Brain microvascular endothelial cell (primary cell): ENCODE results near the gene AFF3.
"Not testable (repeated sequence)": the region's sequence is repeated elsewhere in the genome, so short reads cannot be mapped to it uniquely, and the experiment has no call there.

Experiments used
- DNase-seq: peaks from one replicate; pipeline ENCODE4 v3.0.0-alpha.2; 2020
- H3K27ac ChIP-seq: fragments of 250-450 bp; sonication (Bioruptor Pico); 2 replicates; pipeline ENCODE4 v1.5.1; 2020; ENCODE audit warnings: mild to moderate bottlenecking, moderate library complexity
- H3K27me3 ChIP-seq: fragments of 250-450 bp; sonication (Bioruptor Pico); replicated peaks from 2 replicates; pipeline ENCODE4 v1.5.1; 2020; ENCODE audit warnings: mild to moderate bottlenecking
- H3K36me3 ChIP-seq: fragments of 250-450 bp; sonication (Bioruptor Pico); replicated peaks from 2 replicates; pipeline ENCODE4 v1.5.1; 2020; ENCODE audit warnings: mild to moderate bottlenecking
- H3K4me3 ChIP-seq: 2 replicates; pipeline ENCODE4 v1.5.1; 2011; ENCODE audit warnings: low read depth, mild to moderate bottlenecking, control low read depth, low read length, moderate library complexity
- in situ Hi-C: cut with HindIII; loops from 2 replicates; pipeline ENCODE4 v1.10.0; 2017; ENCODE audit warnings: low sequenced_read_pairs, low pct_ligation_motif_present
- TF ChIP-seq, protein P1 (sequence below): IDR thresholded peaks from 2 replicates; pipeline ENCODE4 v1.5.1; 2011; ENCODE audit warnings: low read depth, mild to moderate bottlenecking, moderate library complexity, low read length, control low read depth, inconsistent platforms; ENCODE audit errors: missing control alignments

Gene AFF3

DNA sequence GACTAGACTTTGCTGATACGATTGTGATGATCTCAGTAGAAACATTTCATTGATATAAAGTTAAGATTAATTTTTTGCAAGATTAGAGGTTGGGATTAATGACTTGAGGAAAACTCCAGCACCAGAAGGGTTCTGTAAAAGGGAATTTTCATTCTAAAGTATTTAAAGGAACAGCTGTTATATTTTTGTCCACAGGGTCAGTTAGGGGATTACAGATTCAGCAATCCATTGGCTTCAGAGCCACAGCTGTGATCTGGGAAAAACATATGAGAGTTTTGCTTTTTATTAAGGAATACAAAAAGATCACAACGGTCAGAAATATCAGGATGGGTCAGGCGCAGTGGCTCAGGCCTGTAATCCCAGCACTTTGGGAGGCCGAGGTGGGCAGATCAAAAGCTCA, 633.0 kb downstream of the AFF3 start:
- no peak overlapping the region for H3K4me3 ChIP-seq
- no peaks in the 10 kb centered on the region for H3K36me3 ChIP-seq
- DNase-seq = no peak
- in situ Hi-C loops = no loop called here
- H3K27ac ChIP-seq = no peak overlapping the region
- TF ChIP-seq, protein P1, sequence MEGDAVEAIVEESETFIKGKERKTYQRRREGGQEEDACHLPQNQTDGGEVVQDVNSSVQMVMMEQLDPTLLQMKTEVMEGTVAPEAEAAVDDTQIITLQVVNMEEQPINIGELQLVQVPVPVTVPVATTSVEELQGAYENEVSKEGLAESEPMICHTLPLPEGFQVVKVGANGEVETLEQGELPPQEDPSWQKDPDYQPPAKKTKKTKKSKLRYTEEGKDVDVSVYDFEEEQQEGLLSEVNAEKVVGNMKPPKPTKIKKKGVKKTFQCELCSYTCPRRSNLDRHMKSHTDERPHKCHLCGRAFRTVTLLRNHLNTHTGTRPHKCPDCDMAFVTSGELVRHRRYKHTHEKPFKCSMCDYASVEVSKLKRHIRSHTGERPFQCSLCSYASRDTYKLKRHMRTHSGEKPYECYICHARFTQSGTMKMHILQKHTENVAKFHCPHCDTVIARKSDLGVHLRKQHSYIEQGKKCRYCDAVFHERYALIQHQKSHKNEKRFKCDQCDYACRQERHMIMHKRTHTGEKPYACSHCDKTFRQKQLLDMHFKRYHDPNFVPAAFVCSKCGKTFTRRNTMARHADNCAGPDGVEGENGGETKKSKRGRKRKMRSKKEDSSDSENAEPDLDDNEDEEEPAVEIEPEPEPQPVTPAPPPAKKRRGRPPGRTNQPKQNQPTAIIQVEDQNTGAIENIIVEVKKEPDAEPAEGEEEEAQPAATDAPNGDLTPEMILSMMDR = no peak
- no peaks in the 10 kb centered on the region for H3K27me3 ChIP-seq

DNA sequence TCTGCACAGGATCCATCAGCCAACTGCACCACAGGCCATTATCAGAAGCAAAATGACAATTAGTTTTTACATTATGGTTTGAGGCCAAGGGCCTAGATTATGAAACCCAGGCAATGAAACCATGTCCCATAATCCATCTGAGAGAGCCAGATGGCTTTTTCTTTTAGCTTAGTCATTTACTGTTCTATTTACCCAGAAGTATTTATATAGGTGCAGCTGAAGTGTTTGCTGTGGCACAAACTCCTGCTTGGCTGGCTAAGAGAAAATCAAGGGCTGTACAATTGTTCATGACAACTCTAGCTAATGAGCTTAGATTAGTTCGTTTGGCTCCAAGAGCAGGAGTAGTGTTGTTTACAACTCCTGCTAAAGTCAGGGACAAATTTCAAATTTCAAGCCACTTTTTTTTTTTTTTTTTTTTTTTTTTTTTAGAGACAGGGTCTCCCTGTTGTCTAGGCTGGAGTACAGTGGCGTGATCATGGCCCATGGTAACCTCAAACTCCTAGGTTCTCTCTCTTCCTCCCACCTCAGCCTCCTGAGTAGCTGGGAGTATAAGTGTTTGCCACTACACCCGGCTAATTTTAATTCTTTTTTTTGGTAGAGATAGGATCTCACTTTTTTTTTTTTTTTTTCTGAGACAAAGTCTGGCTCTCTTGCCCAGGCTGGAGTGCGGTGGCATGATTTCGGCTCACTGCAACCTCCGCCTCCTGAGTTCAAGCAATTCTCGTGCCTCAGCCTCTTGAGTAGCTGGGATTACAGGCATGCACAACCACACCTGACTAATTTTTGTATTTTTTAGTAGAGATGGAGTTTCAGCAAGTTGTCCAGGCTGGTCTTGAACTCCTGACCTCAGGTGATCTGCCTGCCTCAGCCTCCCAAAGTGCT, 634.2 kb downstream of the AFF3 start:
- no peaks in the 10 kb centered on the region for H3K36me3 ChIP-seq
- H3K27me3 ChIP-seq = no peaks in the 10 kb centered on the region
- TF ChIP-seq, protein P1 = no peak
- no peak overlapping the region for H3K27ac ChIP-seq
- no peak overlapping the region for H3K4me3 ChIP-seq
- in situ Hi-C loops = no loop called here
- DNase-seq = no peak

DNA sequence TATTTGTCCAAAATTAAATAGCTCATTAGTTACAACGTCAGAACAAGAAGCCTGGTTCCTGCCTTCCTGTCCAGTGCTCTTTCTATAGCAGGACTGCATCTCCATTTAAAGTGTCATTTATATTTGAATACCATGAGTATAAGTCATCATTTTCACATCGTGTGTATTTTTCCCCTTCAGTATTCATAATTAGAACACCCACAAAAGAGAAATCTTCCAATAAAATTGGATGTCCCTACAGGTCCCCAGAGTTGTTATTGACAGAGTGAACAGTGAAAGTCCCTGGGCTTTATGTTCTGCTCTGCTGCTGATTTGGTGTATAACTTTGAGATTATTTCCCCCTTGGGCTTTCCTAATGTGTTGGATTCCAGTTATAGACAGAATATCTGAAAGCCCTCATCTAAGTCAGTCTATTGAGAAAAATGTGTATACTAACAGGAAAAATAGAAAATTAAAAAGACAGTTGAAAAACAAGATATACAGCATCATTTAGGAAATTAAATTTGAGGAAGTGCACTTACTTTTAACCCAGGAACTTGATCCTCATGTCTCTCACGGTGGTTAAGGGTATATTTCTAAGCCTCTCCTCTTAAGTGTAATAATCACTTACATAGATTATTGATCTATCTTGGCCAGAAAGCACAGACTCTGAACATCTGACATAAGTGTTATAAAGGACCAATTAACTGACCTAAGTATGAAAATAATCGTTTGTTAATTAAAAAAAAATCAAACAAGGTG, 637.4 kb downstream of the AFF3 start:
- in situ Hi-C loops = no loop called here
- Histone ChIP-seq H3K4me3 (no peak overlapping the region), H3K27ac (no peak overlapping the region), H3K36me3 (no peaks in the 10 kb centered on the region), H3K27me3 (no peaks in the 10 kb centered on the region)
- no peak for DNase-seq
- TF ChIP-seq, protein P1 = no peak

DNA sequence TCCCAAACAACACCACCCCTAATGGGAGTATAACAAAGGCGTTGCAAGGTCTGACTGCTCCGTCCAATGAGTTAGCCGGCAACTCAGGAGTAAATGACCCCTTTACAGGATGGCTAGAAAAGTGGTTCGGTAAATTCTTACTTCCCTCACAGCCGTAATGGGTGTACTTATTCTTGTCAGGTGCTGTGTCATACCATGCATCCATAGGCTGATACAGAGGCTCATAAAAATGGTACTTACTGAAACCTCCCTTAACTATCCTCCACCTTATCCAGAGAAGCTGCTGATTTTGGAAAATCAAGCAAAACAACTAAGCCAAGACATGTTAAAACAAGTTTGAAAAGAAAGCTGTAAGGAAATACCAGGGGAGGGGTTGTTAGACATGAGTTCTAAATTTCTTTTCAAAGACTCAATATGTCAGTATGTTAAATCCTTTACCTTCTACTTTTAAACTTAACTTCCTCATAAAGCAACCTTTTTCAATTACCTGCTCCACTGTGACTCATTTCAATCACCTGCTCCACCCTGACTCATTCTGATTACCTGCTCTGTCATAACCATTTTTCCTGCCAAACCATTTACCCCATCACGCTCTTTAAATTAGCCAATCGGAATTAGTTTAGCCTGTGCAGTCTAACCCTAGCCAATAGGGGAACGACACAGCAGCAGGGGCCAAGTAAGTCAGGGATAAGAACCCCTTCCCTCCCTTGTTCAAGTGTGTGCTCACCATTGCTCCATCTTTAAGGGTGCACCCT, 638.6 kb downstream of the AFF3 start:
- H3K4me3 ChIP-seq, H3K27me3 ChIP-seq, in situ Hi-C loops, DNase-seq, H3K36me3 ChIP-seq, H3K27ac ChIP-seq: not testable (repeated sequence)

- in situ Hi-C loops = no loop called here
- TF ChIP-seq, protein P1 = no peak
- H3K27me3 ChIP-seq = no peaks in the 10 kb centered on the region
- no peak overlapping the region for H3K27ac ChIP-seq
- no peak overlapping the region for H3K4me3 ChIP-seq
- DNase-seq = no peak
- H3K36me3 ChIP-seq = no peaks in the 10 kb centered on the region
Measured at GRCh38 chr2:99496021-99496420, 646.4 kb downstream of the AFF3 start.
